Effector CD4-positive, alpha-beta T cell (primary cell): ENCODE data around the gene PPP1R26. TPM values are rescaled to one million over a fixed set of nuclear protein-coding genes. Genes with fewer than 3 reads are reported as not detected.
"Not testable (repeated sequence)": the region's sequence is repeated elsewhere in the genome, so short reads cannot be mapped to it uniquely, and the experiment has no call there.

Source experiments
- DNase-seq: peaks from one replicate; pipeline ENCODE4 v3.0.0-alpha.2; 2020
- total RNA-seq: gene quantifications from one replicate; lab custom pipeline; 2026; lab: John Stamatoyannopoulos, UW

Gene PPP1R26, protein sequence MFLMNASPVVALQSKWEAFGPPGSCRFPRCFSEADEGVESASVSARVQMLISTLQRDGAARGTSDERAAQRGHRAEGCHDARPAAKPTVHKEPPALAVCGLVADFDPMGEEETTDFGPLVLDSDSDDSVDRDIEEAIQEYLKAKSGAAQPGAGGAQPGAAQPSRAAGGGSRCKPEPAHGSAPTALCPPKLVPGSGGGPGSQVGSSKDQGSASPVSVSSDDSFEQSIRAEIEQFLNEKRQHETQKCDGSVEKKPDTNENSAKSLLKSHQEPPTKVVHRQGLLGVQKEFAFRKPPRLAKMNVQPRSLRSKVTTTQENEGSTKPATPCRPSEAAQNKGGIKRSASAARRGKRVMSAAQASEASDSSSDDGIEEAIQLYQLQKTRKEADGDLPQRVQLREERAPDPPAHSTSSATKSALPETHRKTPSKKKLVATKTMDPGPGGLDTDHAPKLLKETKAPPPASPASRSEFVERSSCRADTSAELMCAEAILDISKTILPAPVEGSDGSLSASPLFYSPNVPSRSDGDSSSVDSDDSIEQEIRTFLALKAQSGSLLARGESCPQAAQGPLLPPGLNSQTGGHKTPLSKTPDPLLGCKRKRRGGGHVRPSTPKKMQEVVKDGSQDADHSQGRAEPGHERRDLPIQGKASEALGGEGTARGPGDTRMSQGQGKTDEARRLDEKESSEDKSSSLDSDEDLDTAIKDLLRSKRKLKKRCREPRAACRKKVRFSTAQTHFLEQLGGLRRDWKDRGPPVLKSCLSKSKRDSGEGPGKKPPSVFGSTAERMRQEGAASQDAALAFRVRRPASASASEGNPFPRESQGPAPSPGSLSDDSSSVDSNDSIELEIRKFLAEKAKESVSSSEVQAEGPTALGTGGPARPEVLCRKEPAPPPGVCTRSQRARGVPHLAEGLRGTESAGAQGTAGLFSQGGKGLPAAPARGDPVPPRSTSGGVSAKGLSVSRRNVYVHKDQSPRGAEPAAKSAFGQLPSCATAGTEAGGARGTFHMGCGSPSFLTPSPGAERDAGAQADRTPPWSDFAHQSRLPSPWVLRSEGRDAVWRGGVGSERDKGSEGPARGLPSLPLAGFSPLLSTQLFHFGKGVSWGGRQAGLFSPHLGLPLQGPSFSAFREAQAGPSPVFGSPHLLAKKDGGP (N-terminal part only)
- total RNA-seq, result not detected

DNA sequence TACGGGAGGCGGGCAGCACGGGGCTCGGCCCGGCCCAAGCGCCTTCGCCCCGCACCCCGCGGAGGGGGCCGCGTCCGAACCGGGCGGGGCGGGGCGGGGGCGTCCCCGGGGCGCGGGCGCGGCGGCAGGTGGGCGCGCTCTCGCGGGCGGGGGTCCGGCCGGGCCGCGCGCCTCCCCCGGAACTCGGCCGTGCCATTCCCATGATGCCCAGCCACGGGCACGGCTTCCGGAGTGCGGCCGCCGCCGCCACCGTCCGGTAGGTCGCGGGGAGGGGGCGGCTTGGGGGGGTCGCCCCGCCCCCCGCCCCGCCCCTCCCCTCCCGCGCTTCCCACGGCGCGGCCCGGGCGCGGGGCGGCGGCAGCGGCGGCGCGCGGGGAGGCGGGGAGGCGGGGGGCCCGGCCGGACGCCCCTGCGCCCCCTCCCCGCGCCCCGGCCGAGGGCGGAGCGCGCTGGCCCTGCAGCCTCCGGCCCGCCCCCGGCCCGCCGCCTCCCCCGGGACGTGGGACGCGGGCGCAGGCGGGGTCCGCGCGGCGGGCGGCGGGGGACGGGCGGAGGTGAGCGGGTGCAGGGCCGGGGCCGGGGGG, at the start of gene PPP1R26:
Gene PPP1R26 (plus strand): TSS at position 314 of the 584 bp plus-strand sequence. CDS start 4,729 bp downstream, outside the sequence.
- DNase-seq, result no peak

DNA sequence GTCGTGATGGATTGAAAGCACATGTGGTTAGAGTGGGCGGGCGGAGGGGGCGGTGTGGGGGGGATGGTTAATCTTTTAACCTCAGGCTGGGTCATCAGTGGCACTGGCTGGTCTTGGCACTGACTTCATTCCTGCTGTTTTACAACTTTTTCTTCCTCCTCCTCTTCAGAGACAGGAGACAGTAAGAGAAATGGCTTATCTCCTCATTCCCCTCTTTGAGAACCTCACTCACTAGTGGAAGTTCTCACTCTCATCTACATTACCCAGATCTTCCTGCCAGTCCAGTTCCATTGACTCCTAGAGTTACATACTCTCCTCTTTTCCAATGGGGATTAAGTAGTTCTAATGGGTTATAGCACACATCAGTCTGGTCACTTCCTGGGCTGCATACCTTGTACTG, 42.3 kb upstream of the PPP1R26 start:
- no peak for DNase-seq

DNA sequence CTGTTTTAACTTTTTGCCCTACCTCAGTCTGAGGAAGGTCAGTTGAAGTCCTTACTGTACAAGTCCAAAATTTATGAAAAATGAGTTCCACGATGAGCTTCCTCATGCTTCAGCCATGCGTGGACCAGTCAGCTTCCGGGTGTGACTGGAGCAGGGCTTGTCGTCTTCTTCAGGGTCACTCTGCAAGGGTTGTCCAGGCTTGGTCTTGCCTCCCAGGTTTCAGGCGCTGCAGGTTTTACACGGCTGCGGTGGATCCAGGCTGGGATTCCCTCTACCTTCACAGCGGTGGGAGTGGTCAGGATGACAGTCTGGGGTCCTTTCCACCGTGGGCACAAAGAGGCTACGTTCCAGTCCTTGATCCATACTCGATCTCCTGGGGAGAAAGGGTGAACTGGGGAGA, 41.9 kb upstream of the PPP1R26 start:
- not testable (repeated sequence) for DNase-seq

DNA sequence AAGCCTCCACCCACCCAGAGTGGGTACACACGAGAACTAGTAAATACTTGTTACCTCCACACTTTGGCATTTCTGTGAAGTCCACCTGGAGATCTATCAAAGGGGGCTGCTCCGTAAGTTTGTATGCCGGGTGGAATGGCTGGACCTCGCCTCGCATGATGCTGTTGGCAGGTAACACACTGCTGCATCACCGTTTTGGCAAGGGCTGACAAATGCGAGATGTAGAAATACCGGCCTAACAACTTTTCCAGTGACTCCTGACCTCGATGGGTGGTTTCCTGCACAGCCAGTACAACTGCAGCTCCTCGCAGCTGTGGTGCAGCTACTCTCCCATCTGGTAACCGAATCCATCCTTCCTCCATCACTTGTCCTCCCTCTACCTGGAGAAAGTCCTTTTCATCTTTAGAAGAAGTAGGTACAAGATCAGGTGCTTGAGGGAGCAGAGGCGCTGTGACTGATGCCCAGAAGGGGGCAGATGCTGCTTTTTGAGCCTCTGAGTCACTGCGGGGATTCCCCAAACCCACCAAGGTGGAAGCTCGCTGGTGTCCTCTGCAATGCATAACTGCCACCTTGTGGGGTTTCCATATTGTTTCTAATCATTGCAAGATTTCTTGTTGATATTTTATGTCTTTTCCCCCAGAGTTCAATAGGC, 40.9 kb upstream of the PPP1R26 start:
- DNase-seq, result not testable (repeated sequence)

DNA sequence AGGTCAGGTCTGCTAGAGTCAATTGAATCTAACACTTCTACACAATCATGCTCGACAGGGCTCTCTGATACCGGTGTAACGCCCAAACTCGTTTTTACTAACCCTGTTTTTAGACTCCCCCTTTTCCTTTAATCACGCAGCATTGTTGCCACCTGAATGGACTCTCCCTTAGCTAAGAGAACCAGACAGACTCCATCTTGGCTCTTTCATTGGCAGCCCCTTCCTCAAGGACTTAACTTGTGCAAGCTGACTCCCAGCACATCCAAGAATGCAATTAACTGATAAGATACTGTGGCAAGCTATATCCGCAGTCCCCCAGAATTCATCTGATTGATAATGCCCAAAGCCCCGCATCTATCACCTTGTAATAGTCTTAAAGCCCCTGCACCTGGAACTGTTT, 40.1 kb upstream of the PPP1R26 start:
- not testable (repeated sequence) for DNase-seq

DNA sequence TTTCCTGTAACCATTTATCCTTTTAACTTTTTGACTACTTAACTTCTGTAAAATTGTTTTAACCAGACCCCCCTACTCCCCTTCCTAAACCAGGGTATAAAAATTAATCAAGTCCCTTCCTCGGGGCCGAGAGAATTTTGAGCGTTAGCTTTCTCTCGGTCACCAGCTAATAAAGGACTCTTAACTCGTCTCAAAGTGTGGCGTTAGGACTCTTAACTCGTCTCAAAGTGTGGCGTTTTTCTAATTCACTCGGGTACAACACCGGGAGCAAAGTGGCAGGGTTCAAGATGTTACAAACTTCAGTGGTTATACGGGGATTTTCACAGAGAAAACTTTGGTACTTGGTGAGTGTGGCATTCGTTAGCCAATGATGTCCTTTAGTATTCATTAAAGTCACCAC, 39.7 kb upstream of the PPP1R26 start:
- DNase-seq, result no peak

DNA sequence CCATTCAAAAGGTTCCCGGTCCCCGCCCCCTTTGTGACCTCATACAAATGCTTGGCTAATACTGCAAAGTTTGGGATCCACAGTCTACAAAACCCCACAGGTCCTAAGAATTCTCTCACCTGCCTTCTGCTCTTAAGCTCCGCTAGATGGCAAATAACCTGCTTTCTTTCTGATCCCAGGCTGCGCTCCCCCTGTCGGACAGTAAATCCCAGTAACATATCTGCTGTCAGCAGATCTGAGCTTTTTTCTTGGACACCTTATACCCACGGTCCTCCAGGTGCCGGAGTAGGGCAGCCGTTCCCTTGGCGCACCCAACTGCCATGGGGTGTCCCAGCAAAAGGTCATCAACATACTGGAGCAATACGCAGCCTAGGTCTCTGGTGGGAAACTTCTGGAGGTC, 39.0 kb upstream of the PPP1R26 start:
- DNase-seq, result no peak

DNA sequence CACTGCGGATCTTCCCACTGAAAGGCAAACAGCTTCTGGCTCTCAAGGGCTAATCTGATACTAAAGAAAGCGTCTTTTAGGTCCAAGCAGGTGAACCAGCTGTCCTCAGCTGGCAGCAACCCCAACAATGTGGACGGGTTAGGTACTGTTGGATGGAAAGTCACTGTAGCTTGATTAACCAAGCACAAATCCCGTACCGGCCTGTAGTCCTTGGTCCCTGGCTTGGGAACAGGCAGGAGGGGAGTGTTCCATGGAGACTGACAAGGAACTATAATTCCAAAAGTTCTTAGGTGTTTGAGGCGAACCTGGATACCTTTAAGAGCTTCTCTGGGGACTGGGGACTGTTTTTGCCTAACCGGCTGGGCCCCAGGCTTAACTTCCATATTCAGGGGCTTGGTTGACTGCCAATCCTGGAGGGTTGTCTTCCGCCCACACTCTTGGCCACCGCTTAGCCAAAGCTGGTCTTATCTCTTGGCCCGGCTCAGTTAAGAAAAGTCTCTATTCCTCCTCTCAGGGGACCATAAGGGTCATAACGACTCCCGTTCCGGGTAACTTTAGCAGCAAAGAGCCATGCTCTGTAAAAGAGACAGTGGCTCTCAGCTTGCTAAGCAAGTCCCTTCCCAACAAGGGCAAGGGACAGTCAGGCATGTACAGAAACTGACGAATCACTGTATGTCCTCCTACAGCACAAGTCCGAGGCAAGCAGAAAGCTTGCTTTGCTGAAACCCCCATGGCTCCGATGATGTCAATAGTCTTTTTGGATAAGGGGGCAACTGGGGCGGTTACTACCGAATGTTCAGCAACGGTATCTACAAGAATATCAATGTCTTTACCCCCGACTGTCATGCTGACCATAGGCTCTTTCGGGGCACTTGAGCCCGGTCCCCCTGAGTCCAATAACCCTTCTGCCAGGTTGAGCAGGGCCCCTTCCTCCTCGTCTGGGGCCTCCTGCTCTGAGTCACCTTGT, 38.2 kb upstream of the PPP1R26 start:
- not testable (repeated sequence) for DNase-seq

DNA sequence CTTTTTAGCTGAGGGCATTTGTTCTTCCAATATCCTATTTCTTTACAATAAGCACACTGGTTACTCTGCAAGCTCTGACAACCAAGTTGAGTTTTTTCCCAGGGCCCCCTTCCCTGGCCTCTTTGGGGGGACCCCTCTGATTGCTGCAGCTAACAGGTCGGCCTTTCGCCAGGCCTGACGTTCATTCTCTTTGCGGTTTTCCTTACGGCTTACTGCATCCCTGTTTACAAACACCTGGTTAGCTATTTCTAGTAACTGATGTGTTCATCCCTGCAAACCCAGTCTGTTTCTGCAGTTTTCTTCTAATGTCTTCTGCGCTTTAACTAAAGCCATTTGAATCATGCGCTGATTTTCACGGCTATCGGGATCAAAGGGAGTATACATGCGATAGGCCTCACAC, 37.5 kb upstream of the PPP1R26 start:
- no peak for DNase-seq

DNA sequence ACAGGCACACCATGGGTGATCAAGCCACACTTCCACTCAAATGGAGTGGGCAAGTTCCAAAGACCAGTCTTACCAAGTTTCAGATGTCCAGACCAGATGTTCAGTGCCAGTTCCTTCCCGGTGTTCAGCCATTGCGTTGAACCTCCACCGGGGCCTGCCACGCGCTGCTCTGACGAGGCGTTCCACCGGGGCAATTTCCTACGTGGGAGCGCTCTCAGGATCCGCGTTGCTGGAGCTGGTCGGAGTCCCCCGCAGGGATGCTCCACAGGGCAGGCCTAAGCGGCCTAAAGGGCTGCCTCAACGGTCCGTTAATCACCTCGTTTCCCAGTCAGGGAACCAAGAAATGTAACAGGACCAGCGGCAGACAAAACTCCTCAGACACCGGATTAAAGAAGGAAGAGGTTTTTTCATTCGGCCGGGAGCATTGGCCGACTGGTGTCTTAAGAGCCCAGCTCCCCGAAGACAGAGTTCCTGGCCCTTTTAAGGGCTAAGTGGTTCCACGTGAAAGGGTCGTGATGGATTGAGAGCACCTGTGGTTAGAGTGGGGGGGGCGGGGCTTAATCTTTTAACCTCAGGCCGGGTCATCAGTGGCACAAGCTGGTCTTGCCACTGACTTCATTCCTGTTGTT, 35.7 kb upstream of the PPP1R26 start:
- DNase-seq, result no peak

DNA sequence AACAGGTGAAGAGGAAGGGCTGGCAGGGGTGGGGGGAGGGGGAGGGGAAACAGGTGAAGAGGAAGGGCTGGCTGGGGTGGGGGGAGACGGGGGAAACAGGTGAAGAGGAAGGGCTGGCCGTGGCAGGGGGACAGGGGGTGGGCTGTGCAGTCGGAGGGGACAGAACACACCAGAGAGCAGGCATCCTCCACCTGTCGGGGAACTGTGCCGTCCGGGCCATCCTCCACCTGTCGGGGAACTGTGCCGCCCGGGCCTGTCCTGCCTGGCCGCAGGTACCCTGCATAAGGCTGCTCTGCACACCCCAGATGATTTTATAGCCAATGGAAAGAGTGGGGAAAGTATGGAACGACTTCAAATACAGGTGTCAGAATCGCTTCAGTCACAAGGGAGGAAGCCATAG, 32.5 kb upstream of the PPP1R26 start:
- no peak for DNase-seq

DNA sequence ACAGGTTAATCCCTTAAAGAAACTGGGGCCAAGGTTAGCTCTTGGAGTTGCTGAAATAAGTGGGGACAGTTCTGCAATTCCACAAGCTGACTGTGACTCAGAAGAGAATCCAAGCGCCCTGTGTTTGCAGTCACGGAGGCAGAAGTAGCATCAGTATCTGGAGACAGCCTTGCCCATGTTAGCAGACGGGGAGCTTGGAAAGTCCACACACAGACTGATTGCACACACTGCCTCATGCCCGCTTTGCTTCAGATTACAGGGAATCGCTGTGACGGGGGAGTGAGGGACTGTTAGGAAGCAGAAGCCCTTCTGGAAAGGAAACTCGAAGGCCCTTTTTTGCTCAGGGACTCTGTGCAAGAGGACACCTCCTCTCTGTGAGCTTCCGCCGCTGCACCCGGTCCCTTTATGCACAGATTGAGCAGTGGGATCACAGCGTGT, 30.9 kb upstream of the PPP1R26 start:
- no peak for DNase-seq

DNA sequence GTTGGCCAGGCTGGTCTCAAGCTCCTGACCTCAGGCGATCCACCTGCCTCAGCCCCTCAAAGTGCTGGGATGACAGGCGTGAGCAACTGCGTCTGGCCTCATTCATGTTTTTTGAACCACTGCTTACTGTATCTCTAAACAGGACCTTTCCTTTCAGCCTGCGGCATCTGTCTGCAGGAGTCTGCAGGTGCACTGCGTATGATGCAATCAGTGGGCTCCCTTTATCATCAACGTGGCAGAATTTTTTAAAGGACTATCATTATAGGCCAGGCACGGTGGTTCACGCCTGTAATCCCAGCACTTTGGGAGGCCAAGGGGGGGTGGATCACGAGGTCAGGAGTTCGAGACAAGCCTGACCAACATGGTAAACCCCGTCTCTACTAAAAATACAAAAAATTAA, 30.1 kb upstream of the PPP1R26 start:
- not testable (repeated sequence) for DNase-seq

DNA sequence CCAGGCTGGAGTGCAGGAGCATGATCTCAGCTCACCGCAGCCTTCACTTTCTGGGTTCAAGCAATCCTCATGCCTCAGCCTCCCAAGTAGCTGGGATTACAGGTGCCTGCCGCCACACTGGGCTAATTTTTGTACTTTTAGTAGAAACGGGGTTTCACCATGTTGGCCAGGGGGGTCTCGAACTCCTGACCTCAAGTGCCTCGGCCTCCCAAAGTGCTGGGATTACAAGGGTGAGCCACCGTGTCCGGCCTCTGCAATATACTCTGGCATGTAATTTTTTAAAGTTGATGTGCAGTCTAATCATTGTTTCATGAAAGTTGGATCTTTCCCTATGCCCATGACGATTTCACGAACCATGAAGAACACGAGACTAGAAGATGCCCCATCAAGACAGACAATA, 28.6 kb upstream of the PPP1R26 start:
- no peak for DNase-seq

DNA sequence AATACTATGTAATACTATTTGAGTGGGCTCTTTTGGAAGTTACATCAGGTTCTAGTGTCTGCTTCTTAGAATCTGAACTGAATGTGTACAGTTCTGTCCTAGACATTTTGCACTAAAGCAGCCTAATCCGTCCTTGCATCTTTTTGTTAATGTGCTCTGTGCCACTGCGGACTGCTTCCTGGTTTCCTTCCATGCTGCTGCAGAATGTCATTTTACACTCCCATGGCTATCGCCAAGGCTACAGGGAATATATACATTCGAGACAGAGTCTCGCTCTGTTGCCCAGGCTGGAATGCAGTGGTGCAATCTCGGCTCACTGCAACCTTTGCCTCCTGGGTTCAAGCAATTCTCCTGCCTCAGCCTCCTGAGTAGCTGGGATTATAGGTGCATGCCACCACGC, 27.7 kb upstream of the PPP1R26 start:
- DNase-seq, result not testable (repeated sequence)

DNA sequence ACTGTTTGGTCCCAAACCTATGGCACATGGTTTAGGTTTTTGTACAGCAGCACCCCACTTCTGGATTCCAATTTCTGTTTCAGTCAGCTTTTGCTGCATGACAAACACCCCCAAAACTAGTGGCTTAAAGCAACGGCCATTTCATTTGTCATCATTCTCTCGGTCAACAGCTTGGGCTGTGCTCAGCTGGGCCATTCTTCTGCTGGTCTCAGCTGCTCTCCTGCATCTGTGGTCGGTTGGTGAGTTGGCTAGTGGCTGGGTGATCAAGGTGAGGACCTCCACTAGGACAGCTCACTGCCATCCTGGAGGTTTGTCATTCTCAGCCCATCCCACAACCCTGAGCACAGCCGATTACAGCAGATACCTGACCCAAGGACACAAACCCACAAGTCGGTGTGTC, 24.8 kb upstream of the PPP1R26 start:
- no peak for DNase-seq

DNA sequence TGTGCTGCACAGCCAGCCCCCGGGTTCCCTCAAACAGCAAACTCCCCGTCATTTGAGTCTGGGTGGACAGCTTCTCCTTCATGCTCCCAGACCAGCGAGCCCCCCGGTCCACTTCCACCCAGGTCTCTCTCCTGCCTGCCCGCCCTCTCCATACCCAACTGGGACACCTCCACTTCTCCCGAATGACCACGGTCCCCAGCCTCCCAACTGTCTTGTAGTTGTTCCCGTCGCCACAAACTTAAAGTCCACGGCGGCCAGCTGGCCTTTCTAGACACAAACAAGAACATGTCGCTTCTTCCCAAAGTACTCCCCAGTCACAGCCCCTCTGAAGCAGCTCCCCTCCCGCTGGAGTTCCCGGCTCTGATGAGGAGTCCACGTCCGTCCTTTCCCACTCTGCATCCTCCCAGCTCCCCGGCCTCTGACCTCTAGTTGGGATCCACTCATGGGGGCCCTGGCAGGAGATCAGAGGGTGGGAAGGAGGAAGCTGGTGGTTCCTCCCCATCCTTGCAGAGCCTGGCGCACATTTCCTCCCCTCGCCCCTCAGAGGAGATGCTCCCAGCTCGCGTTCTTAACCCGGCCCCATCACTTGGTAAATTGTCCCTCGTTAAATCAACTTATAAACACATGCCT, 24.1 kb upstream of the PPP1R26 start:
- DNase-seq, result no peak

DNA sequence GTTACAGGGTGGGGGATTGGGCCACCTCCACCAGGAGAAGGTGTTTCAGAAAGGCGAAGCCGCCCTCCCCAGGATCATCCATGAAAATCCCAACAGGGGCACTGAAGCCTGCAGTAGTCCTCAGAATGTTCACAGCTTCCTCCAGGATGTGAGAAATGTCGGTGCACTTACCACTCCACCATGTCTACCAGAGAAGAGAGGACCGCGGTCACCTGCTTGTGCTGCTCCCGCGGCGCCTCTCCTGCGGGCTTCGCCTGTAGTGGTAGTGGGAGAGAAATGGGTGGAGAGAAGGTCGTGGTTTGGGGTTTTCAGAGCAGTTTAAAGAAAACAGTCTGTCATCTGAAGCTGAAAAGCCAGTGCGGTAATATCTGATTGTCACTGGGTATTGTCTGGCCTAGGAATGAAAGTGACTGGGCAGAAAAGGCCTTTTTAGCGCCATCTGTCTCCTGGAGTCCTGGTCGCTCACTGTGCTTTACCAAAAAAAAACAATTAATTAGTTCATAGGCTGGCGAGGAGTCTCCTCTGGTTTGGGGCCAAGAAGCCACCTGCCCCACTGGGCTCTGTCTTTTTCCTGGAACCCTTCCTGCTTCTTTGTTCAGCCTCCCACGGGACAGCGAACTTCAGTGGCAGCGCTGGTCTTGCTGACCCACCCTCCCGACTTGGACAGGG, 23.0 kb upstream of the PPP1R26 start:
- DNase-seq, result no peak

DNA sequence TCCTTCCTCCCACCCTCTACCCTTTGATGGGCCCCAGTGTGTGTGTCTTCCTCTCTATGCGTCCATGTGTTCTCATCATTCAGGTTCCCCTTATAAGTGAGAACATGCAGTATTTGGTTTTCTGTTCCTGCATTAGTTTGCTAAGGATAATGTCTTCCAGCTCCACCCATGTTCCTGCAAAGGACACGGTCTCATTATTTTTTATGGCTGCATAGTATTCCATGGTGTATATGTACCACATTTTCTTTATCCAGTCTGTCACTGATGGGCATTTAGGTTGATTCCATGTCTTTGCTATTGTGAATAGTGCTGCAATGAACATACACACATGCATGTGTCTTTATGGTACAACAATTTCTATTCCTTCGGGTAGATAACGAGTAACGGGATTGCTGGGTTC, 21.1 kb upstream of the PPP1R26 start:
- DNase-seq, result not testable (repeated sequence)
